Activated CD8-positive, alpha-beta memory T cell treated with anti-CD3 and anti-CD28 coated beads, Interleukin-2, amount 50 U/mL, for 48 hours (primary cell): Measurements from ENCODE around the gene ACSF2.
A peak's percentile ranks its signal among the peaks of the same experiment; 100 is the strongest.
"Not testable (repeated sequence)": the region's sequence is repeated elsewhere in the genome, so short reads cannot be mapped to it uniquely, and the experiment has no call there.

Experiments
- DNase-seq: peaks from one replicate; pipeline ENCODE4 v3.0.0-alpha.2; 2020

ACSF2 gene, protein sequence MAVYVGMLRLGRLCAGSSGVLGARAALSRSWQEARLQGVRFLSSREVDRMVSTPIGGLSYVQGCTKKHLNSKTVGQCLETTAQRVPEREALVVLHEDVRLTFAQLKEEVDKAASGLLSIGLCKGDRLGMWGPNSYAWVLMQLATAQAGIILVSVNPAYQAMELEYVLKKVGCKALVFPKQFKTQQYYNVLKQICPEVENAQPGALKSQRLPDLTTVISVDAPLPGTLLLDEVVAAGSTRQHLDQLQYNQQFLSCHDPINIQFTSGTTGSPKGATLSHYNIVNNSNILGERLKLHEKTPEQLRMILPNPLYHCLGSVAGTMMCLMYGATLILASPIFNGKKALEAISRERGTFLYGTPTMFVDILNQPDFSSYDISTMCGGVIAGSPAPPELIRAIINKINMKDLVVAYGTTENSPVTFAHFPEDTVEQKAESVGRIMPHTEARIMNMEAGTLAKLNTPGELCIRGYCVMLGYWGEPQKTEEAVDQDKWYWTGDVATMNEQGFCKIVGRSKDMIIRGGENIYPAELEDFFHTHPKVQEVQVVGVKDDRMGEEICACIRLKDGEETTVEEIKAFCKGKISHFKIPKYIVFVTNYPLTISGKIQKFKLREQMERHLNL

DNA sequence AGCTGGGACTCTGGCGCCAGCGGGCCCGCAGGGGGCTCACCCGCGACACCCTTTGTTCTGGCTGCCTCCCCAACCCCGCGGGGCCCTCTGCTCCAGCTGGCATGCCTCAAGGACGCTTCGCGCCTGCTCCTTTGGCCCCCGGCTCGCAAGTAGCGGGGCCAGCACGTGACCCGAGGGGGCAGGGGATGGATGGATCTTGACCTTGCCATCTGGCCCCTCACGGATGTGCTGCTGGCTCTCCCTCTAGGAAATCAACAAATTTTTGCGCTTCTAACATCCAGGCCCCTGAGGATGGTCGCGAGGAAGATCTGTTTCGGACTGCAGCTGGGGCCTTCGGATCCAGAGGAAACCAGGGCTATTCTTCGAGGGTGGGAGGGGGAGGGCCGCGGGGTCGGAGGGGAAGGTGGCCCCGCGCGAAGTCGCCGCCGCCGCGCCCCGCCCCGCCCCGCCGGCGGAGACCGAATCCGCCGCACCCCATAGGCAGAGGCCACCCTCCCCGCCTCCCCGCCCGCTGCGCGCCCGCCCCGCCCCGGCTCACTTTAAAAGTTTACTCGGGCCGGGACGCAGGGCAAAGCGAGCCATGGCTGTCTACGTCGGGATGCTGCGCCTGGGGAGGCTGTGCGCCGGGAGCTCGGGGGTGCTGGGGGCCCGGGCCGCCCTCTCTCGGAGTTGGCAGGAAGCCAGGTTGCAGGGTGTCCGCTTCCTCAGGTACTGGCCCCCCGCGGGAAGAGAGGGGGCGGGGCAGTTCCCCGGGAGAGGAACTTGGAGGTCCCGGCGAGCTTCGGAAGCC is at the start of gene ACSF2:
ACSF2 (plus strand) TSS at position 537 of the 790 bp plus-strand sequence; CDS start at position 581, 44 bp downstream.
- peak; percentile 86 for DNase-seq

DNA sequence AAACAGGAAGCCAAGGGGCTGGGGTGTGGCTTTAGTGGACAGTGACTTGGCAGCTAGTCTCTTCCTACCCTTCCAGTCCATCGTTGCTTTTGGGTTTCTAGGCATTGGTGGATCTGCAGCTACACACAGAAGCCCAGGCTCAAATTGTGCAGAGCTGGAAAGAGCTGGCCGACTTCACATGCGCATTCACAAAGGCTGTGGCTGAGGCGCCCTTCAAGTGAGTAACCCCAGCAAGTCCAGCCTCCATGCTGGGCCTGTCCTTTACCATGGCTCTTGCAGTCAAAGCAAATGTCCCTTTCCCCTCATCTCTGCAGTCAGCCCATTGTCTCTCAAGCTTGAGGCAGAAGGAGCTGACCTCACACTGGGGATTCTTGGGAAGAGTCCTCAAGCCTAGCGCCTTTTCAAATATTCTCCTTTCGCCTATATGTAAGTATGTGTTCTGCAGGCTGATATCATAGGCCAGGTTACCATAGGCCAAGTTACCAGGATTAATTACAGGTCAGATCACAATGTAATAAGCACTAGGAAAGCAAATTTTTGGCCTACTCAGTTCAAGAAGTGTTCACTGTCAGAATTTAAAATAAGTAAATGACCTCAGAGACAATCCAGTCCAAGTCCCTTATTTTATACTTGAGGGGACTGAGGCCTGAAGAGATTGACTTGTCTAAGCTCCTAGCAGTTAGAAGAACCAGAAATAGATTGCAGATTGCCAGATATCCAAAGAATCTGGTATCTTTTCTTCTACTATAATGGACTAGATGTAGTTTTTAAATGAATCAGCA is 46.5 kb upstream of the ACSF2 start:
- no peak for DNase-seq

DNA sequence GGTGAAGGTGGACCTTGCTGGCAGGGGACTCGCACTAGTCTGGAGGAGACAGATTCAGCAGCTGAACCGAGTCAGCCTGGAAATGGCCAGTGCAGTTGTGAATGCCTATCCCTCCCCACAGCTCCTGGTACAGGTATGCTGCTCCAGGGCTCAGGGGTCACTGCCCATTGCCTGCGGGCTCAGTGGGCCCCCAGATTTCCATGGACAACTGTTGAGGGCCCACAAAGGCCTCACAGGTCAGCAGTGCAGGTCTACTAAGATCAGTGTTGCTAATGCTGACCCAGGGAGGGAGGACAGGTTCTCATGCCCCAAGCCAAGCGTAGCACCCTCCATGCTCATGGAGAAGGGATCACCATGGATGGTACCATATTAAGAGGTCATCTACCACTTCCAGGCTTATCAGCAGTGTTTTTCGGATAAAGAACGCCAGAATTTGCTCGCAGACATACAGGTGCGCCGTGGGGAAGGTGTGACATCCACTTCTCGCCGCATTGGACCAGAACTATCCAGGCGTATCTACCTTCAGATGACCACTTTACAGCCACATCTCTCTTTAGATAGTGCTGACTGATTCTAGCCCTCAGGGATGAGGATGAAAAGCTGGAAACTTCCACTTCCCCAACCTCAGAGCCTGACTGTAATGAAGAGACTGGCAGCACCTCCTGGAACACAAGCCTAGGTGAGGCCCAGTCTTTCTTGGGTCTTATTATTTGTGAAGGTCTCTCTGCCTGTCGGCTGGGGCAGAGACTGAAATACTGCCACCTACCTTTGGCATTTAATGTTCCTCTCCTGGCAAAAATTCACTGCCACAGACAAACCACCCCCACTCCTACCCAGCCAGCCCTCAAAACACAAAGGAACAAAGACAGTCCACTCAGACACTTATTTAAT is 45.4 kb upstream of the ACSF2 start:
- DNase-seq, result no peak

DNA sequence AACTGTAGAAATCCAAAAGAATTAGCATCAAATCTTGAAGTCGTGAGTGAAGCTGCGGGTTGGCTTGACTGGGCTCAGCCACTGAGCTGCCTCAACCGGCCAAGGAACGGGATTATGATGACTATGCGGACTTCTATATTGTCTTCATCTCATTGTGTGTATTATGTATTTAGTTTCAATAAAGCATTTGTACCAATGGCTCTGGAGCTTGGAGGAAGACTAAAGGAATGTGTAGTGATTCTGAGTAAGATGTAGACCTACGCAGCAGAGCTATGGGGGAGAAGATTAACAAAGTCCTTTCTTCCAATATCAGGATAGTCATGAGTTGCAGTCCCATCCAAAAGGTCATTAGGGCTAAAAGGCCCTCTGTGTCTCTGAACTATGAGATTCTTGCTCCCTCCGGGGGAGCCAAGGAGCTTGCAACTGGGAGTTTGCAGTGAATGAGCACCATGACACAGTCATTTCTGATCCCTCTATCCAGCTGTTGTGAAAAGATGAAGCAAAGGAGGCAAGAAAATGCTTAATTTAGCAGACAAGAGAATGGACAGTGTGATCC is 44.7 kb upstream of the ACSF2 start:
- no peak for DNase-seq

DNA sequence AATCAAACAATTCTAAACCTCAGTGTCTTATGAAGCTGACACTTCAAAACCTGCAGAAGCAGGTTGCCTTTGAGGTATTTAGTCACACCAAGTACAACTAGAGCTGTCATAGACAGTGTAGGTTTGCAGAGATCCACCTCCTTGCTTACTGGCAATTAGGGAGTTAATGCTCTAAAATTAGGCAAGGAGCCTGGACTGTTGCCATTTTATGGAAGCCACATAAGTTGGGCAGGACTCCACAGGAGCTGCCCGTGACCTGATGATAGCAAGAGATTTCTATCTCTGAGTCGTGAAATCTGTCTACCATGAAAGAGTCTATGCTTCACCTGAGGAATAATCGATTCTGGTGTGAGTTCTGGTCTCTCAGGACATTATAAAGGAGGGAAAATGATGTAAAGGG is 44.1 kb upstream of the ACSF2 start:
- no peak for DNase-seq

DNA sequence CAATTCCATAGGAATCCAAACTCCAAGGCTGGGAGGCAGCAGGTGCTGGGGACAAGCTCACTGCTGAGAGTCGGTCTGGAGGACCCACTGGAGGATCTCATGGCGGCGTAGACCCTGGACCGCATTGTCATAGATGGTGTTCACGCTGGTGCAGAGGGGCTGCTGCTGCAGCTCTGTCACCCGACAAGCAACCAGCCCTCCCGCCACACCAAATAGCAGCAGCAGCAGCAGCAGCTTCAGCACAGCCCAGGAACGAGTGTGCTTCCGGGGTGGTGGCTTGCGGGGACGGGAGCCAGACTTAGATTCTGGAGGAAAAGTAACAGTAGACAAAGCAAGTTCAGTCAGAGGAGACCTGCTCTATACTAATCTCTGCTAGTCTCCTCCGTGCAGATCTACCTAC is 43.1 kb upstream of the ACSF2 start:
- DNase-seq, result no peak

DNA sequence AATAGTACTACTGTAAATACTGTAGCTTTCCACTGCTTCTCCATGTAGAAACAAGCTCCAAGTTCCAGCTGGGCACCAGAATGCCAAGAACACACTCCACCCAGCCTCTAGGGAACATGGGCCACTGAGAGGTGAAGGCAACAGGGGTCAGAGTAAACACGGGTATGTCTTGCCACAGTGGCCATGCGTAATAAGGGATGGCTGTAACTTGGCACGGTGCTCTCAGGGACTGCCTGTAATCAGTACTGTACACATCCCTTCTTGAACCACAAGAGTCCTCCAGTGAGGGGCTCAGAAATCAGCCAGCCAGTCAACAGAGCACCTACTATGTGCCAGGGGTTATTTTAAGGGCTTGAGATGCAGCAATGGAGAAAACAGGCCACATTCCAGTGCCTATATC is 39.5 kb upstream of the ACSF2 start:
- no peak for DNase-seq

DNA sequence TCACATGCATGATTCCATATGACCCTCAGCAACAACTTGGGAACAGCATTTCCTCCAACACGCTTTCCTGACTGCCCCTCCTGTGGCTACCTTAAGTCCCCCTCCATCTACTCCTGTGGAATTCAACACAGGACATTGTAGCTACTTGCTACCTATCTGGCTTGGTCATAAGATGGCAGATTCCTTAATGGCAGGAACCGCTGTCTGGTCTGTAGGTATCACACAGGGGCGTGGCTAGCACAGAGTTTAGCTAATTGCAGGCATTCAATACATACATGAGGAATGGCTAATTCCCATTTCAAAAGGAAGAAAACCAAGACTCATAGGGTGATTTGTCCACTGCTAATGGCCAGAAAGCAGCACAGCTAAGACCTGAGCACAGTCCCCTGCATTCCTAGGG is 37.3 kb upstream of the ACSF2 start:
- no peak for DNase-seq

DNA sequence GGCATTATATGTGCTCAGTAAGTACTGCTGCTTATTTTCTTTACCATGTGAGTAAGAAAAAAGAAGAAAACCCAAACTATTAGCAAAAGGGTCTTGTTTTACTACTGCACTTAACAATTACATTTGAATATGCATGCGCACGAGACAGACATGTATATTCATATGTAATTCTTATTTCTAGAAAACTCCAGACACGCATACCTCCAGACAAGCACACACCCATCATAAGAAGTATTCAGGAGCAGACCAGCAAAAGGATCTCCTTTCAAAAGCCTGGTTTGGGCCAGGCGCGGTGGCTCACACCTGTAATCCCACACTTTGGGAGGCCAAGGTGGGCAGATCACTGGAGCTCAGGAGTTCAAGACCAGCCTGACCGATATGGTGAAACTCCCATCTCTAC is 36.5 kb upstream of the ACSF2 start:
- DNase-seq, result no peak

DNA sequence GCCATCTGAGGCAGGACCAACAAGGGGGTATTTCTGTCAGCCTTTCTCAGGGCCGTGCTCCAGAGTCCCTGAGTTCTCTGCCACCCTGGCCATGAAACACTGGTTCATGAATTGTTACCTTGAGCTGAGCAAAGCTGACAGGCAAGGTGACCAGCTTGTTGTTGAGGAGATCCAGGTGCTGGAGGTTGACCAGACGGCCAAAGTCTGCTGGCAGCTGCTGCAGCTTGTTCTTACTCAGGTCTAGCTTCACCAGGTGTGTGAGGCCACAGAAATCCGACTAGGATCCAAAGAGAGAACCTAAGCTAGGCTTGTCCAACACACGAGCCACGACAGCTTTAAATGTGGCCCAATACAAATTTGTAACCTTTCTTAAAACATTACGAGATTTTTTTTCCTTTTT is 33.4 kb upstream of the ACSF2 start:
- DNase-seq, result no peak

DNA sequence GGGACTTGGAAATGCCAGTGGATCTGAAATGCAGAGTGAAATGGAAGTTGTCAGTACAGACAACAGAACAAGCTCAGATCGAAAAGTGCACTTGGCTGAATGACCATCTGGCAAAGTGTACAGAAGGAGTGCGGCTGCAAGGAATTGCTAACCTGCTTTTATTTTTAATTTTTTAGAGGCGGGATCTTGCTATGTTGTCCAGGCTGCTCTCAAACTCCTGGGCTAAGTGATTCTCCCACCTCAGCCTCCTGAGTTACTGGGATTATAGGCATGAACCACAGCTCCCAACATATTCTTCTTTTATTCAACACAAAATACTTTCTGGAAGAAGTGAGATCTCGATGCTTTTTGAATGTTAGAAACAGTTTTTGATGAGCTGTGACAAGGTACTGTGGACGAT is 32.3 kb upstream of the ACSF2 start:
- DNase-seq, result no peak

DNA sequence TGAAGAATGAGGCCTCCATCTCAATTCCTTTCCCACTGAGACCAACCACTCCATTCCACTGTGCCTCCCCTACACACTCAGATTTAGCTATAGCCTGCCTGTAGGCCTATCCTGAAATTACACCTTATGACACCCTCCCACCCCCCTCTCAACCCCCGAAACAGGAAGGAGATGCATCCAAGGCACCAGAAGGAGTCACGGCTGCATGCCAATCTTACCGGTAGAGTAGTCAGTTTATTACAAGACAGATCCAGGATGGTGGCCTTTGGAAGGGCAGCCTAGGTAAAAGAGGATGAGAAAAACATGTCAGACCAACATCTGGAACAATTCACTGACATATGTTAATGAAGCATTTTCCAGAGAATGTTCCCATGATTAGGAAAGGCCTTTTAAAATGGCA is 31.3 kb upstream of the ACSF2 start:
- DNase-seq, result no peak

DNA sequence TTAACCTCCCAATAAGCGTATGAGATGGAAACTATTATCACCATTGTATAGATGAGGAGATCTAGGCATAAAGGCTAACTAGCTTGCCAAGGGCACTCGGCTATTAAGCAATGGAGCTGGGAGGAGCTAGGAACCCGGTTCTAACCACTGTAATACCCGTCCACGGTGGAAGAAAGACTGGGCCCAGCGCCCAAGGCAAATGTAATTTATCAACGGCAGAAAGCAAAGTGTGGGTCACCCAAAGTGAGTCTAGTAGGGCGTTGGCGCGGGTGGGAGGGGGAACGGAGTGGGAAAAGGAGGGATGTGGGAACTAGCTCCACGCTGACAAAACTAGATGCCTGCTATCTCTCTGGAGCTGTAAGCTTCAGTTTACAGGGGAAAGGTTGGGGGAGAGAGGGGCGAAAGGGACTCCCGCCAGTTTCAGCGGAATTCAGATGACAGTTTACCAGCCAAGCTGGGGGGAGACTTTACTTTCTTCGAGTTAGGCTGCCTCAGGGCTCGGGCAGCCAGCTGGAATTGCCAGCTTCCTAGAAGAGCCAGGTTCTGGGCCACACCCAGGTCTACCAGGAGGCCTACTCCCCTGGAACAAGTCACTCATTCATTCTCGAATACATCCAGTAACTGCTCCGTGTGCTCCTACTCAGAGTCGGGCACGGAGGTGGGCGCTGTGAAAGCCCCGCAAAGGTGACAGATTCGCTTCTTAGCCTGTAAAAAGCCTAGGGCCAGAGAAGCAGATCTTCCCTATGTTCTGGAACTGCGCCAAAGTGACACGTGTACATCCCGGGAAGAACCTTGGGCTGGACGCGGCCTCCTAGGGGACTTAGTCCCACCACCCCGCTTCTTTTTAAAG is 29.5 kb upstream of the ACSF2 start:
- no peak for DNase-seq

DNA sequence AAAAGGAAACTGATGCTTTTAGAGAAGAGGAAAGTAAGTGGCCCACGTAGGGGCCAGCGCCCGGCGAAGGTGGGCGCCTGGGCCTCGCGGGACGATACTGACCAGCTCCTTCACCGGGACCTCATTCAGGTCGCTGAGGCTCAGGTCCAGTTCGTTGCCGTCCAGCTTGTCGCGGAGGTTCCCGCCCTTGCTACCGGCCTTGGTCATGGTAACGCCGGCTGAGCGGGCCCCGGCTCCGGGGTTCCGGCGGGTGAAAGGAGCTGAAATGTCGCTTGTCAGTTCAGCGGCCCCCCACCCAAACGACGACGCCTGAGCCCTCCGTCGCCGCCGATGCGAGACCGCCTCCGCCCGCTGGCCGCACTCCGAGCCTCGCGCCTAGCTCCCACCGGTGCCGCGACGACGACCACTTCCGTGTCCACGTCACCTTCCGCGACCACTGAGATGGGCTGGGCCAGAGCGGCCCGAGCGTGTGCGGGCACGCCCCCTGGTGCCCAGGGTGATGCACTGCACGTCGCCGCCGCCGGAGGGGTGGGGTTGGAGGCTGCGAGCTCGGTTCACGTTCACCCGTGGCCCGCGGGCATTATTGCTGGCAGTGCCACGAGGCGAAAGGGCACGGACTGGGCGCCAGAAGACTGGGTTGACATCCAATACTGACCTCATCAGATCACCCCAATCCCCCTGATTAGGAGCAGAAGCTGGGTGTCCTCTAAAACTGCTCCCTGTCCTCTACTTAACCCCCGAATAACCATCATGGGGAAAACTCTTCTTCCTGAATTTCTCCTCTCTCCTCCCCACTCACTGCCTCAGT is 28.7 kb upstream of the ACSF2 start, which contains the start of gene LRRC59:
LRRC59 (minus strand) TSS at position 413 of the 808 bp plus-strand sequence; CDS start at position 207, 206 bp downstream.
- DNase-seq, result peak; percentile 99

DNA sequence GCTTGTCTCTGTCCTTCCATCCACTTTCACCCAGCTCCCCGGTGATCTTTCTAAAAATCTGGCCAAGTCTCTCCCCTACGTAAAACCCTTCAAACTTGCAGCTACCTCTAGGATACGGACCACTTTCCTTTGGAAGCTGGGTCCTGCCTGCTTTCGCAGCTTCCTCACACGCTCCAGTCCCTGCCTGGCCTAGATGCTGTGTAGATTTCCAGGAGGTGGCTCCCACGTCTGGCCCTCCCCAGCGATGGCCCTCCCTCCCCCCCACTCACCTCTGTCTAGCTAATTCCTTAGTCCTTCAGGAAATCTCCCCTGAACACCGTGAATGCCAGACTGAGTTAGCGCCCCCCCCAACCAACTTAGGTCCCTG is 28.1 kb upstream of the ACSF2 start:
- DNase-seq, result no peak

DNA sequence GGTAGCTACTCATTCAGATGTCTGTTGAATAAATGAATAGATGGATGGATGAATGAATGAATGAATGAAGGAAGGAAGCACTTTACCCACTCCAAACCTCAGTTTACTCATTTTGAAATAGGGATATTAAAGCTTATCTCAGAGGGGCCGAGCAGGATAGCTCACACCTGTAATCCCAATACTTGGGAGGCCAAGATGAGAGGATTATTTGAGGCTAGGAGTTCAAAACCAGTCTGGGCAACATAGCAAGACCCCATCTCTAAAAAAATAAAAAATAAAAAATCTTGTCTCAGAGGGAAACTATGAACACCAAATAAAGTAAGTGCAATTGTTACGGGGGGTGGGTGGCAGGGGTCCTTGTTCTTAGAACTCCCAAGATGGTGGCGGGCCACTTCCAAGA is 27.3 kb upstream of the ACSF2 start:
- DNase-seq, result not testable (repeated sequence)

DNA sequence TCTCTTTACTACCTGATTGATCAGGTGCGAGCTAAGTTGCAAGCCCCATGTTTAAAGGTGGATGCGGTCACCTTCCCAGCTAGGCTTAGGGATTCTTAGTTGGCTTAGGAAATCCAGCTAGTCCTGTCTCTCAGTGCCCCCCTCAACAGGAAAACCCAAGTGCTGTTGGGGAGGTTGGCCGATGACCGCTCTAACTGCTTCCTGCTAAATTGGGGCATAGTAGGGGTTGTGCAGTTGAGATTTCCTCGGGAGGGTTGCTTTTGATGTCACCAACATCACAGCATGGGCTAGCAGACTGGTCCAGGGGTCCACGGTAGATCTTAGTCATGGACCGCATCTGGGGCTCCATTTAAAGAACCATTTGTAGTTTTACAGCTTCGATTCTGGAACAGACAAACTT is 26.4 kb upstream of the ACSF2 start:
- DNase-seq, result not testable (repeated sequence)

DNA sequence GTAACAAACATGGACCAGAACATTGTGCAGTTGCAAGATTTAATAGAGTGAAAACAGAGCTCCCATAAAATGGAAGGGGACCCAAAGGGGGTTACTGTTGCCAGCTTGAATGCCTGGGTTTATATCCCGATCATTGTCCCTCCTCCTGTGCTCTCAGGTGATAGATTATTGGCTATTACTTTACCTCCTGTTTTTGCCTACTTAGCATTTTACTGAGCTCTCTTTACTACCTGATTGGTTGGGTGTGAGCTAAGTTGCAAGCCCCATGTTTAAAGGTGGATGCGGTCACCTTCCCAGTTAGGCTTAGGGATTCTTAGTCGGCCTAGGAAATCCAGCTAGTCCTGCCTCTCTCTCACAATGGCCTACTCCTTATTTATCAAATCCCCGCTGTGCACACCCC is 20.7 kb upstream of the ACSF2 start:
- not testable (repeated sequence) for DNase-seq

DNA sequence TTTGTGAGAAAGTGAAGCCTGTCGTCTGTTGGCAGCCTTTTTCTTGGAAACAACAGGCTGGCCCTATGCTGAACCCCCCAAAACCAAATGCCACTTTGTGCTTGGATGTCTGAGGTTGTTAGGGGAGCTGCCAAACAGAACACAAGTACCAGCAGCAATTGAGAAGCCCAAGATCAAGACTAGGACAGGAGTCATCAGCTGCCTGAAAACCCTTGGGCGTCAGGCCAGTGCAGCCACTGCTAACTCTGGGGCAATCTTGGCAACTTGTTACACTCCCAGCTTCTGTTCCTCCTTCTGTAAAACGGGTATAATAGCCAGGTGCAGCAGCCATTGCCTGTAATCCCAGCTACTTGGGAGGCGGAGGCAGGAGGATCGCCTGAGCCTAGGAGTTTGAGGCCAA is 19.4 kb upstream of the ACSF2 start:
- no peak for DNase-seq

DNA sequence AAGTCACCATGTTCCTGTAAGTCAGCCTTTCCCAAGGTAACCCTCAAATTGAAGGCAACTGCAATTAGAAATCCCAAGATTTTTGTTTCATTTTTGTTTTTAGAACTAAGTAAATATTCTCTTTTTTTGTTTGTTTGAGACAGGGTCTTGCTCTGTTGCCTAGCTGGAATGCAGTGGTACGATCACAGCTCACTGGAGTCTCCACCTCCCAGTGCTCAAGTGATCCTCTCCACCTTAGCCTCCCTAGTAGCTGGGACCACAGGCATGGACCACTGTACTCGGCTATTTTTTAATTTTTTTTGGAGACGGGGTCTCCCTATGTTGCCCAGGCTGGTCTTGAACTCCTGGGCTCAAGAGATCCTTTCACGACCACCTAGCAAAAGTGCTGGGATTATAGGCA is 18.1 kb upstream of the ACSF2 start:
- DNase-seq, result no peak
